ENCODE results near the gene CDH12. TPM values are rescaled to one million over a fixed set of nuclear protein-coding genes. Genes with fewer than 3 reads are reported as not detected.

The CDH12 gene
- total and polyA plus RNA-seq, 4 donors: 0.02 to 0.33 (median 0.17) TPM; not detected in 1

- Histone ChIP-seq H3K4me1 (ENCODE audit: control insufficient read depth in 4 of 4, insufficient read depth in 4 of 4, low read length in 3 of 4) (no peaks in the 10 kb centered on the region), H3K36me3 (ENCODE audit: control insufficient read depth in 4 of 4, insufficient read depth in 3 of 4, low read depth in 1 of 4, low read length in 3 of 4) (no peaks in the 10 kb centered on the region), H3K9ac (ENCODE audit: low read depth in 1 of 2, low read length in 2 of 2) (no peak overlapping the region), H3K4me3 (ENCODE audit: low read depth in 1 of 3, low read length in 3 of 3) (no peak overlapping the region), H3K9me3 (ENCODE audit: control insufficient read depth in 4 of 4, low read length in 3 of 4) (no peaks in the 10 kb centered on the region), H3K27ac (ENCODE audit: low read depth in 1 of 2, low read length in 2 of 2) (no peak overlapping the region), H3K27me3 (ENCODE audit: control insufficient read depth in 4 of 4, insufficient read depth in 4 of 4, low read length in 3 of 4) (no peaks in the 10 kb centered on the region)
- 74% methylated on average over 3 of the region's 3 CpGs for WGBS
- DNase-seq (ENCODE audit: low spot score): no peak
- no peak for TF ChIP-seq REST (IDR thresholded peaks at IDR 0.05)
- no peak for TF ChIP-seq YY1 (IDR thresholded peaks at IDR 0.05)
- no peak for TF ChIP-seq CTCF (IDR thresholded peaks at IDR 0.05; ENCODE audit: low read depth, low read length, missing input control)
- no peak for TF ChIP-seq MAX (IDR thresholded peaks at IDR 0.05)
- no peak for TF ChIP-seq HNF4A (conservative IDR thresholded peaks at IDR 0.05)
- no peak for TF ChIP-seq JUND (IDR thresholded peaks at IDR 0.05)
- no peak for TF ChIP-seq HNF4G (IDR thresholded peaks at IDR 0.05)
- no peak for TF ChIP-seq GABPA (IDR thresholded peaks at IDR 0.05 in 1 of 2, conservative IDR thresholded peaks at IDR 0.05 in 1 of 2)
- TF ChIP-seq FOXA1 (IDR thresholded peaks at IDR 0.05): no peak
- TF ChIP-seq ATF3 (IDR thresholded peaks at IDR 0.05): no peak
- no peak for TF ChIP-seq NR2F2 (IDR thresholded peaks at IDR 0.05)
- TF ChIP-seq FOXA2 (IDR thresholded peaks at IDR 0.05): no peak
These were observed 382.7 kb downstream of the CDH12 start for GRCh38 chr5:22470408-22470807.

- no peak for TF ChIP-seq RXRA (IDR thresholded peaks at IDR 0.05)
- H3K27ac ChIP-seq (ENCODE audit: low read depth in 1 of 2, low read length in 2 of 2): no peak overlapping the region
- H3K36me3 ChIP-seq (ENCODE audit: control insufficient read depth in 4 of 4, insufficient read depth in 3 of 4, low read depth in 1 of 4, low read length in 3 of 4): no peaks in the 10 kb centered on the region
- H3K4me3 ChIP-seq (ENCODE audit: low read depth in 1 of 3, low read length in 3 of 3): no peak overlapping the region
- no peaks in the 10 kb centered on the region for H3K4me1 ChIP-seq (ENCODE audit: control insufficient read depth in 4 of 4, insufficient read depth in 4 of 4, low read length in 3 of 4)
- H3K27me3 ChIP-seq (ENCODE audit: control insufficient read depth in 4 of 4, insufficient read depth in 4 of 4, low read length in 3 of 4): no peaks in the 10 kb centered on the region
- H3K9ac ChIP-seq (ENCODE audit: low read depth in 1 of 2, low read length in 2 of 2): no peak overlapping the region
- no peak for DNase-seq (ENCODE audit: low spot score)
- peaks cover 0 to 4% (median 0%) of the 10 kb centered on the region in 4 donors for H3K9me3 ChIP-seq (ENCODE audit: control insufficient read depth in 4 of 4, low read length in 3 of 4)
- WGBS: 73% methylated on average over 1 of the region's 1 CpG
These were observed 387.5 kb downstream of the CDH12 start for GRCh38 chr5:22465616-22466015.

- 66% methylated on average over 3 of the region's 3 CpGs for WGBS
- no peaks in the 10 kb centered on the region for H3K36me3 ChIP-seq (ENCODE audit: control insufficient read depth in 4 of 4, insufficient read depth in 3 of 4, low read depth in 1 of 4, low read length in 3 of 4)
- TF ChIP-seq NR2F2 (IDR thresholded peaks at IDR 0.05) (no peak), SP1 (IDR thresholded peaks at IDR 0.05) (no peak), HNF4A (conservative IDR thresholded peaks at IDR 0.05) (no peak), ATF3 (IDR thresholded peaks at IDR 0.05) (no peak), CTCF (IDR thresholded peaks at IDR 0.05; ENCODE audit: low read depth, low read length, missing input control) (no peak), JUND (IDR thresholded peaks at IDR 0.05) (no peak), RAD21 (IDR thresholded peaks at IDR 0.05) (no peak), REST (IDR thresholded peaks at IDR 0.05) (no peak), YY1 (IDR thresholded peaks at IDR 0.05) (no peak)
These were observed 388.0 kb downstream of the CDH12 start for GRCh38 chr5:22465177-22465576.

More at GRCh38 chr5:22465177-22465576, 388.0 kb downstream of the CDH12 start:
- Histone ChIP-seq H3K27me3 (ENCODE audit: control insufficient read depth in 4 of 4, insufficient read depth in 4 of 4, low read length in 3 of 4) (no peaks in the 10 kb centered on the region), H3K27ac (ENCODE audit: low read depth in 1 of 2, low read length in 2 of 2) (no peak overlapping the region), H3K4me3 (ENCODE audit: low read depth in 1 of 3, low read length in 3 of 3) (no peak overlapping the region), H3K4me1 (ENCODE audit: control insufficient read depth in 4 of 4, insufficient read depth in 4 of 4, low read length in 3 of 4) (no peaks in the 10 kb centered on the region), H3K9me3 (ENCODE audit: control insufficient read depth in 4 of 4, low read length in 3 of 4) (peaks cover 0 to 4% (median 0%) of the 10 kb centered on the region in 4 donors), H3K9ac (ENCODE audit: low read depth in 1 of 2, low read length in 2 of 2) (no peak overlapping the region)
- DNase-seq (ENCODE audit: low spot score): no peak
